Brain microvascular endothelial cell (primary cell): ENCODE results near the gene ZNF174.

ENCODE experiments used
- DNase-seq: peaks from one replicate; pipeline ENCODE4 v3.0.0-alpha.2; 2020
- H3K27ac ChIP-seq: fragments of 250-450 bp; sonication (Bioruptor Pico); 2 replicates; pipeline ENCODE4 v1.5.1; 2020; ENCODE audit warnings: mild to moderate bottlenecking, moderate library complexity
- H3K27me3 ChIP-seq: fragments of 250-450 bp; sonication (Bioruptor Pico); replicated peaks from 2 replicates; pipeline ENCODE4 v1.5.1; 2020; ENCODE audit warnings: mild to moderate bottlenecking
- H3K36me3 ChIP-seq: fragments of 250-450 bp; sonication (Bioruptor Pico); replicated peaks from 2 replicates; pipeline ENCODE4 v1.5.1; 2020; ENCODE audit warnings: mild to moderate bottlenecking
- H3K4me3 ChIP-seq: 2 replicates; pipeline ENCODE4 v1.5.1; 2011; ENCODE audit warnings: low read depth, mild to moderate bottlenecking, control low read depth, low read length, moderate library complexity
- in situ Hi-C: cut with HindIII; loops from 2 replicates; pipeline ENCODE4 v1.10.0; 2017; ENCODE audit warnings: low sequenced_read_pairs, low pct_ligation_motif_present
- TF ChIP-seq, protein P1 (sequence below): IDR thresholded peaks from 2 replicates; pipeline ENCODE4 v1.5.1; 2011; ENCODE audit warnings: low read depth, mild to moderate bottlenecking, moderate library complexity, low read length, control low read depth, inconsistent platforms; ENCODE audit errors: missing control alignments

ZNF174 gene

DNA sequence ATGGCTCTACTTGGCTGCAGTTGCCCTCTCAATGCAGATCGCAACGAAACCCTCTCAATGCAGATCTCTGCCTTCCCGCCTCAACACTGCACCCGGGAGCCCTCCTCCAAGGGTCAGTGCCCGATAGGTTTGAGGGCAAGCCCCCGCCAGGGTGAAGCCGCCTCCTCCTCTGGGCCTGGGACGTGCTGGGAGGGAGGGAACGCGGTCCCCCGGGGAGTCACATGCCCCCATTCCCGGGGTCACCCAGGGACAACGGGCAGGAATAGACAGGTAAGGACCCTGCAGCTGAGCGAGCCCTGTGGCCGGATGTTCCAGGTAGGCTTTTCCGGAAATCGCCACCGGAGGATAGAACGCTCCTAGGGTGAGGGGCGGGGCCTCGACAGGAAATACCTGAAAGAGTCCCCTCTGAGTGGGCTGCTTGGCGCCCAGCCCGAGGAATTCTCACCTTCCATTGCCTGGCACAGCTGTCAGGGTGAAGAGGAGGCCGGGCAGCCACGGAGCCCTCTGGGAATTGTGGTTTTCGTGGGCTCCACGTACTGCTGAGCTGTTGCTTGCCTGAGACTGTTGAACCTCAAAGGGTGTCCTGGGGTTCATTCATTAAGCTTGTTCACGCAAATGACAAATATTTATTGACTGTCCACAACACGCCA lies 12.8 kb downstream of the ZNF174 start:
- Histone ChIP-seq H3K27me3 (no peaks in the 10 kb centered on the region), H3K36me3 (peaks cover 1% of the 10 kb centered on the region), H3K27ac (no peak overlapping the region), H3K4me3 (no peak overlapping the region)
- DNase-seq = no peak
- in situ Hi-C loops = no loop called here
- TF ChIP-seq, protein P1, sequence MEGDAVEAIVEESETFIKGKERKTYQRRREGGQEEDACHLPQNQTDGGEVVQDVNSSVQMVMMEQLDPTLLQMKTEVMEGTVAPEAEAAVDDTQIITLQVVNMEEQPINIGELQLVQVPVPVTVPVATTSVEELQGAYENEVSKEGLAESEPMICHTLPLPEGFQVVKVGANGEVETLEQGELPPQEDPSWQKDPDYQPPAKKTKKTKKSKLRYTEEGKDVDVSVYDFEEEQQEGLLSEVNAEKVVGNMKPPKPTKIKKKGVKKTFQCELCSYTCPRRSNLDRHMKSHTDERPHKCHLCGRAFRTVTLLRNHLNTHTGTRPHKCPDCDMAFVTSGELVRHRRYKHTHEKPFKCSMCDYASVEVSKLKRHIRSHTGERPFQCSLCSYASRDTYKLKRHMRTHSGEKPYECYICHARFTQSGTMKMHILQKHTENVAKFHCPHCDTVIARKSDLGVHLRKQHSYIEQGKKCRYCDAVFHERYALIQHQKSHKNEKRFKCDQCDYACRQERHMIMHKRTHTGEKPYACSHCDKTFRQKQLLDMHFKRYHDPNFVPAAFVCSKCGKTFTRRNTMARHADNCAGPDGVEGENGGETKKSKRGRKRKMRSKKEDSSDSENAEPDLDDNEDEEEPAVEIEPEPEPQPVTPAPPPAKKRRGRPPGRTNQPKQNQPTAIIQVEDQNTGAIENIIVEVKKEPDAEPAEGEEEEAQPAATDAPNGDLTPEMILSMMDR = no peak

GRCh38 chr16:3431779-3432219 lies 30.8 kb downstream of the ZNF174 start:
- DNase-seq = peak; percentile 12
- Histone ChIP-seq H3K27ac (no peak overlapping the region), H3K36me3 (peaks cover 4% of the 10 kb centered on the region), H3K27me3 (no peaks in the 10 kb centered on the region), H3K4me3 (peak overlapping the region; percentile 34)
- in situ Hi-C loops = no loop called here
- TF ChIP-seq, protein P1 = no peak

DNA sequence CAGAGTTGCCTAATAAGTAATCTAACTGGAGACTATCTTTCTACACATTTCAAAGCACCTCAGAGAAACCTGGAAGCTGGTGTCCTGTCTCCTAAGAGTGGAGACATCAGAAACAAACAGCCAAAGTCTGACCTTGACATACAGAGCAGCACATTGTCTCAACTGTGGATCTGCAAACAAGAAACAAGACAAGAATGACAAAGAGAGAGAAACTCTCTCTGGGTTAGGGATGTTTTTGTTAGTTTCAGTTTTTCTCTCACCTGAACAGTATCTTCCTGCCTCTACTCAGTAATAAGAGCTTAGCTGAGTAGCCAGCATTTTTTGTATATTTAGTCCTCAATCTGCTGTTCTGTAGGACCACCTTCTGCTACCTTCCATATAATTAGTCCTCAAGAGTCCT lies 33.4 kb downstream of the ZNF174 start:
- H3K36me3 ChIP-seq = peaks cover 4% of the 10 kb centered on the region
- H3K27me3 ChIP-seq = no peaks in the 10 kb centered on the region
- in situ Hi-C loops = no loop called here
- H3K4me3 ChIP-seq = no peak overlapping the region
- no peak overlapping the region for H3K27ac ChIP-seq
- DNase-seq = no peak
- TF ChIP-seq, protein P1 = no peak

GRCh38 chr16:3439637-3440036 lies 38.6 kb downstream of the ZNF174 start:
- no peak overlapping the region for H3K4me3 ChIP-seq
- TF ChIP-seq, protein P1 = no peak
- in situ Hi-C loops = no loop called here
- H3K36me3 ChIP-seq = no peaks in the 10 kb centered on the region
- no peak for DNase-seq
- no peak overlapping the region for H3K27ac ChIP-seq
- H3K27me3 ChIP-seq = no peaks in the 10 kb centered on the region

GRCh38 chr16:3443108-3444031 lies 42.4 kb downstream of the ZNF174 start, which contains the start of the genes NAA60 and ZNF597:
TSS of gene NAA60 (plus strand) at chr16:3443680. CDS start at chr16:3476228, 32,548 bp downstream.
TSS of gene ZNF597 (minus strand) at chr16:3443504. CDS start at chr16:3443153, 351 bp downstream.
- in situ Hi-C loops = no loop called here
- TF ChIP-seq, protein P1 = no peak
- peak within 1 kb of the TSS; percentile 75 for H3K4me3 ChIP-seq

More at GRCh38 chr16:3443108-3444031, 42.4 kb downstream of the ZNF174 start, which contains the start of the genes NAA60 and ZNF597:
- no peaks in the 10 kb centered on the region for H3K36me3 ChIP-seq
- H3K27ac ChIP-seq = peak within 1 kb of the TSS; percentile 95
- DNase-seq = peak; percentile 88
- H3K27me3 ChIP-seq = no peaks in the 10 kb centered on the region
